Aorta (tissue), 5 donors: ENCODE measurements around the gene SPEF1. TPM values are rescaled to one million over a fixed set of nuclear protein-coding genes. Genes with fewer than 3 reads are reported as not detected.

Experiments
- ATAC-seq: fragments of 200-7000 bp; cut with Tn5 transposase; one replicate; pipeline ENCODE4 v1.9.1; 2022; ENCODE audit warnings: moderate library complexity; ENCODE audit not compliant: low FRiP score
- DNase-seq, 2 donors: peaks; one replicate each; pipeline ENCODE4 v3.0.0-alpha.2; 2020
- H3K27ac ChIP-seq, 2 donors: one replicate each; pipeline ENCODE4 v1.5.1; 2013; ENCODE audit warnings: low read length in 2 of 2, mild to moderate bottlenecking in 2 of 2, moderate library complexity in 2 of 2, control low read depth in 1 of 2, inconsistent platforms in 1 of 2, low read depth in 1 of 2
- H3K27me3 ChIP-seq, 2 donors: one replicate each; pipeline ENCODE4 v1.6.1; 2013; ENCODE audit warnings: control low read depth in 1 of 2, low read length in 1 of 2, mild to moderate bottlenecking in 1 of 2, moderate library complexity in 1 of 2; ENCODE audit not compliant: insufficient read depth in 2 of 2, control insufficient read depth in 1 of 2
- H3K36me3 ChIP-seq, 2 donors: one replicate each; pipeline ENCODE4 v1.6.1; 2013; ENCODE audit warnings: control low read depth in 1 of 2, low read length in 1 of 2, mild to moderate bottlenecking in 1 of 2; ENCODE audit not compliant: insufficient read depth in 2 of 2, control insufficient read depth in 1 of 2
- H3K4me1 ChIP-seq, 2 donors: one replicate each; pipeline ENCODE4 v1.6.1; 2013; ENCODE audit warnings: low read length in 2 of 2, control low read depth in 1 of 2, mild to moderate bottlenecking in 1 of 2, moderate library complexity in 1 of 2; ENCODE audit not compliant: insufficient read depth in 2 of 2, control insufficient read depth in 1 of 2
- H3K4me3 ChIP-seq, 2 donors: one replicate each; pipeline ENCODE4 v1.5.1; 2013; ENCODE audit warnings: low read length in 2 of 2, control low read depth in 1 of 2, mild to moderate bottlenecking in 1 of 2
- H3K9me3 ChIP-seq: one replicate; pipeline ENCODE4 v1.6.1; 2013; ENCODE audit warnings: mild to moderate bottlenecking, low read length; ENCODE audit not compliant: control insufficient read depth
- WGBS, 2 donors: extraction: QIAGEN DNeasy Blood & Tissue Kit; methylation state at CpG; one replicate each; pipeline ENCODE4 v1.1.7; 2013; 5-methylcytosine and 5-hydroxymethylcytosine counted together
- intact Hi-C, 2 donors: fragments of 100-400 bp; cut with DNase I; formaldehyde crosslinking; loops; one replicate each; pipeline versions ENCODE4 v1.14.2 to v1.15.0; 2022
- polyA plus RNA-seq, 2 donors: library from polyadenylated mRNA; stranded (reverse); fragments of 200-250 nt; gene quantifications; one replicate each; pipeline ENCODE4 v1.2.3, GENCODE V29; 2013
- total RNA-seq, 2 donors: library from RNA; stranded (reverse); fragmentation: NEBNext Ultra II Directional; extraction: Animal tissue kit (Norgen Biotek cat#: 25700); gene quantifications; one replicate each; pipeline ENCODE4 v1.2.1, GENCODE V29; 2021
- donor health status: healthy with polysubstance abuse.
- donor health status: Bipolar disorder and iron deficiency.
- donor health status: DM: no; HTN: no; CAD: no.
- donor health status: DM: no; HTN: no; CAD: no.
- donor health status: DM: yes; HTN: yes; CAD: no.

SPEF1 gene
- total and polyA plus RNA-seq, 4 donors: 0.90 TPM; not detected in 3

- Histone ChIP-seq H3K4me3 (no peak overlapping the region), H3K27me3 (no peaks in the 10 kb centered on the region), H3K4me1 (no peaks in the 10 kb centered on the region), H3K9me3 (no peaks in the 10 kb centered on the region), H3K27ac (no peak overlapping the region), H3K36me3 (no peaks in the 10 kb centered on the region)
- intact Hi-C loops: loop anchor here in 1 of 2 donors (5.0 kb wide), 1 partner anchor 75 kb away; no protein-coding TSS in a partner anchor
- no peak for DNase-seq
- WGBS, 2 donors: 5 to 7% methylated on average over 13 of the region's 13 CpGs
- ATAC-seq: no peak
These were observed 28.9 kb downstream of the SPEF1 start for GRCh38 chr20:3752386-3752759.

- intact Hi-C loops: loop anchor here in 1 of 2 donors (5.0 kb wide), 1 partner anchor 75 kb away; no protein-coding TSS in a partner anchor
- Histone ChIP-seq H3K27me3 (no peaks in the 10 kb centered on the region), H3K9me3 (no peaks in the 10 kb centered on the region), H3K4me1 (no peaks in the 10 kb centered on the region), H3K4me3 (no peak overlapping the region), H3K27ac (no peak overlapping the region), H3K36me3 (no peaks in the 10 kb centered on the region)
- DNase-seq: peak; percentile 87 to 89
- ATAC-seq: peak; percentile 37
- 6 to 7% methylated on average over 95 of the region's 95 CpGs for WGBS, 2 donors
These were observed 29.4 kb downstream of the SPEF1 start for GRCh38 chr20:3751675-3752385.

GRCh38 chr20:3751305-3751674 is 30.0 kb downstream of the SPEF1 start:
- intact Hi-C loops: loop anchor here in 1 of 2 donors (5.0 kb wide), 1 partner anchor 74 kb away; no protein-coding TSS in a partner anchor
- no peaks in the 10 kb centered on the region for H3K27me3 ChIP-seq
- H3K4me1 ChIP-seq: no peaks in the 10 kb centered on the region
- no peak overlapping the region for H3K4me3 ChIP-seq
- DNase-seq (no peak), ATAC-seq (no peak)
- no peaks in the 10 kb centered on the region for H3K9me3 ChIP-seq
- 25 to 31% methylated on average over 30 to 31 of the region's 31 CpGs for WGBS, 2 donors
- H3K36me3 ChIP-seq: no peaks in the 10 kb centered on the region
- H3K27ac ChIP-seq: no peak overlapping the region

- WGBS, 2 donors: 14 to 21% methylated on average over 55 to 72 of the region's 72 CpGs
- Histone ChIP-seq H3K4me1 (no peaks in the 10 kb centered on the region), H3K9me3 (no peaks in the 10 kb centered on the region), H3K4me3 (no peak overlapping the region), H3K27ac (no peak overlapping the region), H3K27me3 (no peaks in the 10 kb centered on the region), H3K36me3 (no peaks in the 10 kb centered on the region)
- DNase-seq: no peak
- intact Hi-C loops: loop anchor here in 1 of 2 donors (5.0 kb wide), 1 partner anchor 73 kb away; no protein-coding TSS in a partner anchor
- no peak for ATAC-seq
These were observed 31.3 kb downstream of the SPEF1 start for GRCh38 chr20:3749689-3750531.

- H3K36me3 ChIP-seq: no peaks in the 10 kb centered on the region
These were observed 32.1 kb downstream of the SPEF1 start for GRCh38 chr20:3749087-3749688.

GRCh38 chr20:3748073-3748472 is 33.2 kb downstream of the SPEF1 start:
- 94 to 95% methylated on average over 16 of the region's 16 CpGs for WGBS, 2 donors
- no peak overlapping the region for H3K4me3 ChIP-seq
- no peaks in the 10 kb centered on the region for H3K9me3 ChIP-seq
- H3K27me3 ChIP-seq: no peaks in the 10 kb centered on the region
- no peak overlapping the region for H3K27ac ChIP-seq
- intact Hi-C loops: no loop called here
- no peak for ATAC-seq
- no peaks in the 10 kb centered on the region for H3K36me3 ChIP-seq
- no peak for DNase-seq
- H3K4me1 ChIP-seq: no peaks in the 10 kb centered on the region

More at GRCh38 chr20:3749087-3749688, 32.1 kb downstream of the SPEF1 start:
- Histone ChIP-seq H3K4me1 (no peaks in the 10 kb centered on the region), H3K27me3 (no peaks in the 10 kb centered on the region), H3K9me3 (no peaks in the 10 kb centered on the region), H3K27ac (no peak overlapping the region), H3K4me3 (no peak overlapping the region)
- 67 to 73% methylated on average over 23 to 24 of the region's 24 CpGs for WGBS, 2 donors
- ATAC-seq (no peak), DNase-seq (no peak)
- intact Hi-C loops: no loop called here

GRCh38 chr20:3747471-3747870 is 33.8 kb downstream of the SPEF1 start:
- ATAC-seq (no peak), DNase-seq (no peak)
- Histone ChIP-seq H3K4me1 (no peaks in the 10 kb centered on the region), H3K27me3 (no peaks in the 10 kb centered on the region), H3K9me3 (no peaks in the 10 kb centered on the region), H3K27ac (no peak overlapping the region), H3K4me3 (no peak overlapping the region), H3K36me3 (no peaks in the 10 kb centered on the region)
- intact Hi-C loops: no loop called here
- WGBS, 2 donors: 92 to 96% methylated on average over 2 of the region's 2 CpGs

- H3K4me1 ChIP-seq: no peaks in the 10 kb centered on the region
- intact Hi-C loops: no loop called here
- ATAC-seq (no peak), DNase-seq (no peak)
- no peaks in the 10 kb centered on the region for H3K9me3 ChIP-seq
- no peak overlapping the region for H3K27ac ChIP-seq
- H3K27me3 ChIP-seq: no peaks in the 10 kb centered on the region
- 59 to 65% methylated on average over 11 of the region's 11 CpGs for WGBS, 2 donors
- no peak overlapping the region for H3K4me3 ChIP-seq
- no peaks in the 10 kb centered on the region for H3K36me3 ChIP-seq
These were observed 35.5 kb downstream of the SPEF1 start for GRCh38 chr20:3745686-3746173.
